ENCODE results near the gene ENTPD8.
"Not testable (repeated sequence)": the region's sequence is repeated elsewhere in the genome, so short reads cannot be mapped to it uniquely, and the experiment has no call there.

The ENTPD8 gene

DNA sequence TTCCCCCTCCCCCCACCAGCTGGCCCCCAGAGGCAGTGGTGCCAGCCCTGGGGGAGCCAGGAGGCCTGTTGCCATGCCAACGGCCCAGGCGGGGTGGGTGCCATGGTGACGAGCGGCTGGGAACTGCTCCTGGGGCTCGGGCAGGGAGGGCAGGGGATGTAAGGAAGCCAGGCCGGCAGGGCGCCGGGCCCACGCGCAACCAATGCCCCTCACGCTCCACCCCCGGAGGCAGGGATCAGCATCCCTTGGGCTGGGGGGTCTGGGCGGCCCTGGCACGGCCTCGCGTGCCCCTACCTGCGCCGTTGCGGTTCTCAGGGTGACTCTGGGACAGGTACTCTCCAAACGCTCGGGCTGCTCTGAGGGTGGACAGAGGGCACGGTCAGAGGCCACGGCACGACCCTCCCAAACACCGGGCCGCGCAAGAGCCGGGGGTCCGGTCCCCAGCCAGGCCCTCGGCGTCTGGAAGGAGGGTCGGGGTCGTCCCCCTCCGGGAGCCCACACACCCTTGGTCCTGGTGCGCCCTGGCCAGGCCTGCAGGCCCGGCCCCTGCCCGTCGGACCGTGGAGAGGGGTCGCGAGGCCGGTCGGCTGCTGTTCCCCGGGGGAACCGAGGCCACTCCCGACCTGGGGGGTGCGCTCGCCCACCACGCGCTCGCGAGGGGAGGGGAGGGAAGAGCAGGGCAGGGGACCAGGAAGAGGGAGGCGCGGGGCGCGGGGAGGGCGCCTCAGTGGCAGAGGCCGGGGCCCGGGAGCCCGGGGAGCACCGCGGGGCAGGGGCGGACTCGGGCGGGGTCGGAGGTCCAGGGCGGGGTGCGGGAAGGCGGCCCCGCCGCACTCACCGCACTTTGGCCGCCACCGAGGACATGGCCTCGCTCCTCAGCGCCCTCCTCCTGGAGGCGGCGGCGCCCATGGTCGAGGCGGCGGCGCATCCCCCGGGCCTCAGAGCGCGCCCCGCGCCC lies 17.3 kb upstream of the ENTPD8 start:
- DNase-seq (peak; percentile 32), ATAC-seq (peak; percentile 0)

DNA sequence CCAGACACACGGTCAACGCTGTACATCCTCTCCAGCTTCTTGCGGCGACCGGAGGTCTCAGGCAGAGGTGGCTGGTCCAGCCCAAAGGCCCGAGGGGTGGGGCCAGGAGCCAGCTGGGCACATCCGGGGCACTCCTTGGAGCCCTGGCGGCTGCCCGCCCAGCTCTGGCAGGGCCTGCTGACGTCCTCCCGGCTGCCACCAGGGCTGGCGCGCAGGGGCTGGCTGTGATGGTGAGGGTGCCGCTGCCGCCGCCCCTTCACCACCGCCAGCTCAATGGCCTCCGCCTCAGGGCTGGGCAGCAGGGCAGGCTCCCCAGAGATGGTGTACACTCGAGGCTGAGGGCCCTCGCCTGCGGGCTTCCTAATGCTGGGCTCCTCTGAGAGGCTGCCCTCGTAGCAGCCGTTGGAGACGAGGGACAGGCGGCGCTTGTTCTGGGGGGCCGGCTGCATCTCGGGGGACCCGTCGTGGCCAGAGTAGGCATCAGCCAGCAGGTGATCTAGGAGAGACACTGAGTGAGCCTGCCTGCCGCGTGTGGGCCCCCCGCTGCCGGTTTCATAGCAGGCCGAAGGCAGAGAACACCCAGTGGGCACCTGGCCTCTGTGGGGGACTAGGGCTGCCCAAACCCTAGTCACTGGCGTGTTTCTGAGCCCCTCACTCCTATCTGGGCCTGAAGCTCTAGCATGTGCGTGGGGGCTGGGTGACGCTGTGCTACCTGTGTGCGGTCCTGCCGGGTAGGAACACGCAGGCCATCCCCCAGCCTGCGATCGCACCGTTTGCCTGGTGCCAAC lies 16.4 kb upstream of the ENTPD8 start:
- ATAC-seq, result no peak
- DNase-seq, result no peak

DNA sequence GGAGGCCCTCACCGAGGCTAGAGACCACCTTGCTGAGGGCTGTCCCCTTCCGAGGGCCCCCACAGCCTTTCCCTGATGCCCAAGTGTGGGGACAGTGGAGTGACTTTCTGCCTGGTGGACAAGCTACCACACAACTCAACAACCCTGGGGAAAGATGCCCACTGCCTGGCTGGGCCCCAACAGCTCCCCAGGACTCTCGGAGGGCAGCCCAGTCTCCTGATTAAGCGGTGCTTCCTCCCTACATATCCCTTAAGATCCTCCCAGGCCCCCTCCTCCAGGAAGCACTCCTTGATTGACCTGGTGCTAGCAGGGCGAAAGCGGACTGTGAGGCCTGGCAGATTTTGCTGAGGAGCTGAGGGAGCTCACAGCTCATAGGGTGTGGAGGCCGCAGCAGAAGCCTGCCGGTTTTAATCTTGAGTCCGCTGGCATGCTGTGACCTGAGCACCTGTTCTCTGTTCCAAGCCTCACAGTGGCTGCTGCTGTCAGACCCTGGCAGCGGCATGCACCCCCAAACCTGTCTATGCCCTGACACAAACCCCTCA lies 15.8 kb upstream of the ENTPD8 start:
- no peak for ATAC-seq
- no peak for DNase-seq

DNA sequence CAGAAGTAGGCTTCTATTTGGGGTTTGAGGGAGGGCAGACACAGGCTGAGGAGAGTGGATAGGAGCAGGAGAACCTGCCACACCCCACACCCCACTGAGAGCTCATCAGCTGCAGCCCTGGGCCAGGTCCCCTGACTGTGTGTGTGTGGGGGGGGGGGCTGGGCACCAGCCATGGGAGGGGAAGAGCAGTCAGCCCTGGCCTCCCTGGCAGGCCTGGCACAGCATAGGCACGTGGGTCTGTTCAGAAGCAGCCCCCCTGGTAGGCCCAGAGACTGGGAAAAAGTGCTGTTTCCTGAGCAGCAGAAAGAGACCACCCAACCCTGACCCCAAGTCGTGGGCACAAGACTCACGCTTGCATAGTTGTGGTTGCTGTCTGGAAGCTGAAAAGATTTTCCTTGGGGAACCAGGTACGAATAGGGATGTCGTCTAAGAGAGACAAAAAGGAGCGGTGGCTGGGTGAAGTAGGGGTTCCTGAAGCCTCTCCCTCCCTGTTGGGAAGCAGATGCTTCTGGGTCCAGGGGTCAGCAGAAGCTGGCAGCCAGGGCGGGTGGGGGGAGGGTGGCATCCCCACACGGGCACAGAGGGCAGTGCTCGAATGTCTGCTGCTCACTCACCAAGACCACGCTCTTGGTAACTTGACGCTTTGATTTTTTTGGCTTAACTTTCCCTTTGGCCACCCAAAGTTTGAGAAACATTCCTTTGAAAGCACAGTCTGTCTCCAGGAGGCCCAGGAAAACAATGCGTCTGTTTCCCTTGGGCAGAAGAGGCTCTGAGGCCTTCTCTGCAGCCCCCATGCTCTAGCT lies 15.1 kb upstream of the ENTPD8 start:
- ATAC-seq, result no peak
- DNase-seq, result no peak

DNA sequence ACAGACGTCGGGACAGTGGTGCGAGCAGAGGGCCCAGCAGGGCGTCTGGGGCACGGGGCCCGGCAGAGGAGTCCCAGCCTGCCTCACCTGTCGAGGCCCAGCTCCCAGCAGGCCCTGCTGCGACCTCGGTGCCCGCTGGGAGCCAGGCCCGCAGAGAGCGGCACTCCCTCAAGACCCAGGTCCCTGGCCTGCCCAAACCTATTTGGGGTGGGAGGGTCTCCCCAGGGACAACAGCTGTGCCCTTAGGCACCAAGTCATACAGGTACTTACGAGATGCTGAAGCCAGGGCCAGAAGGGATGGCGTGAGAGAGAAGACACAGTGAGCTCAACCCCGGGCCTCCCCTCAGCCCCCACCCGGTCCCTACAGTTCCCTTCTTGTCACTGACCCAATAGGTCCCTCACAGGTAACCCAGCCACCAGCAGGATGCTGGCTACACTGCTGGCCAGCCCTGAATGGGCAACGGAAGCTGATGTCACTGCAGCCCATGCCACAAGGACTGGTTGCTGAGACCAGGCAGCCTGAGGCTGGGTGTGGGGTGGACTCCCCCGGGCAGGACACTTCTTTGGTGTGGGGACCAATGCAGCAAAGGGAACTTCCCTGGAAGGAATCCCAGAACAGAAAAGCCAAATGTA lies 14.3 kb upstream of the ENTPD8 start:
- DNase-seq (no peak), ATAC-seq (no peak)

DNA sequence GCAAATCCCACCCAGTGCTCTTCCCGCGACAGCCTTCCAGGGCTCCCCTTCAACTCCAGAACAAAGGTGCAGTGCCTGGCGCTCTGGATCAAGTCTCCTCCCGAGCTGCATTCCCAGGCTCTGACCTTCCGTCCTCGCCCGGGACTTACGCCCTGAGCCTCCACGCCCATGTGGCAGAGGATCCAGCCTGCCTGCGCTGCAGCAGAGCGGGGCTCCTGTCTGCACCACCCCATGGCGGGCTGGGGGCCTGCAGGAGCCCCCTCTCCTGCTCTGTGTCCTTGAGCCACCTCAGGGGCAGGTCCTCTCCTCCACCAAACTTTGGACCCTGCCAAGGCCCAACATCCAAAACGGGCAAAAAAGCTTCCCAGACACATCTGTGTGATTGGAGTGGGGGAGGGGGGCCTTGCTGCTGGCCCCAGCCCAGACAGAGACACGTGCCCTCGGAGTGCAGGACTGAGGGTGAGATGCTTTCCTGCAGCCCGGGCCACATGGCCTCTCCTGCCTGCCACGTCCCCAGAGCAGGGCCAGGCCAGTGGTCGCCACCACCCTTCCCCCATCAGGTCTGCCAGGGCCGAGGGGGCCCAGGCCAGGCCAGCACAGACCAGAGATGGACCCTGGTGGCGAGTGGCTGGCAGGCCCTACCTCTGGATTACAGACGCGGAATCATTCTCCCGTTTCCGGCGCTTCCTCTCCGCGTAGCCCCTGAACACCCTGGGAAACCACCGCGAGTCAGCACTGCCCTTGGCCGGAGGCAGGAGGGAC lies 13.6 kb upstream of the ENTPD8 start:
- DNase-seq (no peak), ATAC-seq (no peak)

DNA sequence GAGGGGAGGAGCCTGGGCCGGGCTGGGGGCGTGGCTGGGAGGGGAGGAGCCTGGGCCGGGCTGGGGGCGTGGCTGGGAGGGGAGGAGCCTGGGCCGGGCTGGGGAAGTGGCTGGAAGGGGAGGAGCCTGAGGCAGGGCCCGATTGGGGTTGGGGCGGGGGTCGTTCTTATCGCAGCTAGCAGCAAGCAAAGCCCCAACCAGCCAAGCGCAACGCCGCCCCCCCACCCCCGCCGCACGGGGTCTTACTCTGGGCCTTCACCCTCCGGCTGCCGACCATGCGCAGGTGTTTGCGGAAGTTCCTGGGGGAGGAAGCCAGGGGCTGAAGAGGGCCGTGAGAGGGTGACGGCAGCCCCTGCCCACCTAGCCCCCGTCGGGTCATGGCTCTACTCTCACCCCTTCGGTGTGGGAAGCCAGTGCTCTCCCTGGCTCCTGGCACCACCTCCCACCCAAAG lies 13.0 kb upstream of the ENTPD8 start:
- DNase-seq, result peak; percentile 57
- ATAC-seq, result no peak

DNA sequence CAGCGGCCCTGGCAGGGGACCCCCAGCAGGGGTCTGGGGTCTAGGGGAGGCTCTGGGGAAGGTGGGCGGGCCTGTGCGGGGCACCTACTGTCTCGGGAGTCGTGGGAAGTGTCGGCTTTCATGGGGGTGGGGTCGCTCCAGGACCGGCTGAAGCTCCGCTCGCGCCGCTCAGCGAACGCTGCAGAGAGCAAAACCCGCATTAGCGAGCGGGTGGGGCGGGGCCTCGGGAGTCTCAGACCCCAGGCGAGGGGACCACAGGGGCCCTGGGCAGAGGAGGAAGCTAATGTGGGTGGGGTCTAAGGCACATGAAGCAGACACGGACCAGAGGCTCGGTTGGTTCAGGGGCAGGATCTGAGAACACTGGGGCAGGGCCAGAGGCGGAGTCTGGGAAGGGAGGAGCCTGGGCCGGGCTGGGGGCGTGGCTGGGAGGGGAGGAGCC lies 12.5 kb upstream of the ENTPD8 start:
- ATAC-seq, result peak; percentile 48
- DNase-seq, result peak; percentile 73

DNA sequence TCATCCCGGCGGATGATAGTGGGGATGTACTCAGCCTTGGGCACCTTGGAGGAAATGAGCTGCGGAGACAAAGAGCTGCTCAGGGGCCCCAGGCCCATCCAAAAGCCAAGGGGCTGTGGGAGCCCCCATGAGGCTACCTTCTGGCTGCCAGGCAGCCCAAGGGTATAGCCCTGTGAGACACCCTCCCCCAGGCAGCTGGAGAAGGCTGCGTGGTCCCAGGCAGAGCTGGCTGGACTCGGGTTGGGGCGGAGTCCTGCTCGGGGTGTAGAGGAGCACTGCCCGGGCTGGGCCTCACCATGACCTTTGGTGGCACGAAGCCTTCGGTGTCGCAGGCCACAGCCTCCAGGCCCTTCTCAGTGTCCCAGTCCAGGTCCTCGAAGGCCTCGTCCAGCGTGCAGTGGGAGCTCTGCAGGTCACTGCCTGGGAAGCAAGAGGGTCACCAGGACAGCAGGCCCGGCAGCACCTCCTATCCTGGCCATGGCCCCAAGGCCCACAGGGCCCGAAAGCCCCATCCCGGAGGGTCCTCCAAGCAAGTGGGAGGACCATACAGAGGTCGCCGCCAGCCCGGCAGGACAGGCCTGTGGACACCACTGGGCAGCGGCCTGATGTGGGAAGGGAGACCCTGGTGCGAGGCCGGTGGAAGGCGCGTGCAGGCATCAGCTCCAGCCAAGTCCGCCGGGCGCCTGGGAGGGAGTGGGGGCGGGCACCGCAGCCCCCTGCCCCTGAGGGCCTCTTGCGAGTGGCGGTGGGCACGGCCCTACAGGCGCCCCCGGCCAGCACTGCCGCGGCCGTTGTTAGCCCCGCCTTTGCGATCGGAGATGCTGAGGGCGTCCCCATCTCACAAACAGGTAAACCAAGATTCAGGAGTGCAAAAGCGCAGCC lies 11.8 kb upstream of the ENTPD8 start:
- ATAC-seq (no peak), DNase-seq (no peak)

DNA sequence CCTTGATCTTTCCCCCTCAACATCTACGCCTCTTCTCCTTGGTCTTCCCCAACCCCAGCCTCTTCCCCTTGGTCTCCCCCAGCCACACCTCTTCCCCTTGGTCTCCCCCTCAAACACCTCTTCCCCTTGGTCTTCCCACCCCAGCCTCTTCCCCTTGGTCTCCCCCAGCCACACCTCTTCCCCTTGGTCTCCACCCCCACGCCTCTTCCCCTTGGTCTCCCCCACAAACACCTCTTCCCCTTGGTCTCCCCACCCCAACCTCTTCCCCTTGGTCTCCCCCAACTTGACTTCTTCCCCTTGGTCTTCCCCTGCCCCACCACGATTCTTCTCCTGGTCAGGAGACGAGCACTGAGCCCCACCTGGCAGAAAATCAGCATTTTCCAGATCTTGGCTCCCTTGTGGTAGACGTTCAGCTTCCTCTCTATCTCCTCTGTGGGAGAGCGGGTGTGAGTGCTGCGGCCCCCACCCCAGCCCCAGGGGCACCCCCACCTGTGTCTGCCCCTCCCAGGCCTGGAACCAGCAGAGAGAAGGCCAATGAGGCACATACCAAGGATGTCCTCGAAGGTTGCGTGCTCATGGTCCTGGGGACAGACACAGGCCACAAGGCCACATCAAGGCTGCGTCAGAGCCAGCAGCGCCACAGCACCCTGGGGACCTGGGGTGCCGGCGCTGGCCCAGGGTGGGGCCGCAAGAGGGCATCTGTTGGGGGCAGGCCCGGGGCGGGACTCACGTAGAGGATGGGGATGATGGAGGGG lies 11.0 kb upstream of the ENTPD8 start:
- DNase-seq (no peak), ATAC-seq (no peak)

DNA sequence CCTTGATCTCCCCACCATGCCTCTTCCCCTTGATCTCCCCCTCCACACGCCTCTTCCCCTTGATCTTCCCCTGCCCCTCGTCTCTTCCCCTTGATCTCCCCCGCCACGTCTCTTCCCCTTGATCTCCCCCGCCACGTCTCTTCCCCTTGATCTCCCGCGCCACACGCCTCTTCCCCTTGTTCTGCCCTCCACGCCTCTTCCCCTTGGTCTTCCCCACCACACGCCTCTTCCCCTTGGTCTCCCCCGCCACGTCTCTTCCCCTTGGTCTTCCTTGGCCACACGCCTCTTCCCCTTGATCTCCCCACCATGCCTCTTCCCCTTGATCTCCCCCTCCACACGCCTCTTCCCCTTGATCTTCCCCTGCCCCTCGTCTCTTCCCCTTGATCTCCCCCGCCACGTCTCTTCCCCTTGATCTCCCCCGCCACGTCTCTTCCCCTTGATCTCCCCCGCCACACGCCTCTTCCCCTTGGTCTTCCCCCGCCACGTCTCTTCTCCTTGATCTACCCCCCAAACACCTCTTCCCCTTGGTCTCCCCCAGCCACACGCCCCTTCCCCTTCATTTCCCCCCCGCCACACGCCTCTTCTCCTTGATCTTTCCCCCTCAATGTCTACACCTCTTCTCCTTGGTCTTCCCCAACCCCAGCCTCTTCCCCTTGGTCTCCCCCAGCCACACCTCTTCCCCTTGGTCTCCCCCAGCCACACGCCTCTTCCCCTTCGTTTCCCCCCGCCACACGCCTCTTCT lies 10.3 kb upstream of the ENTPD8 start:
- DNase-seq, ATAC-seq: not testable (repeated sequence)

DNA sequence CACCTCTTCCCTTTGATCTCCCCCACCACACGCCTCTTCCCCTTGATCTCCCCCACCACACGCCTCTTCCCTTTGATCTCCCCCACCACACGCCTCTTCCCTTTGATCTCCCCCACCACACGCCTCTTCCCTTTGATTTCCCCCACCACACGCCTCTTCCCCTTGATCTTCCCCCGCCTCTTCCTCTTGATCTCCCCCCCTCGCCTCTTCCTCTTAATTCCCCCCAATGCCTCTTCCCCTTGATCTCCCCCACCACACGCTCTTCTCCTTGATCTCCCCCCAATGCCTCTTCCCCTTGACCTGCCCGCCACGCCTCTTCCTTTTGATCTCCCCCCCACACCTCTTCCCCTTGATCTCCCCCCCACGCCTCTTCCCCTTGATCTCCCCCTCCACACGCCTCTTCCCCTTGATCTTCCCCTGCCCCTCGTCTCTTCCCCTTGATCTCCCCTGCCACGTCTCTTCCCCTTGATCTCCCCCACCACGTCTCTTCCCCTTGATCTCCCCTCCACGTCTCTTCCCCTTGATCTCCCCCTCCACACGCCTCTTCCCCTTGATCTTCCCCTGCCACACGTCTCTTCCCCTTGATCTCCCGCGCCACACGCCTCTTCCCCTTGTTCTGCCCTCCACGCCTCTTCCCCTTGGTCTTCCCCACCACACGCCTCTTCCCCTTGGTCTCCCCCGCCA lies 9.5 kb upstream of the ENTPD8 start:
- DNase-seq, result peak; percentile 26
- not testable (repeated sequence) for ATAC-seq

DNA sequence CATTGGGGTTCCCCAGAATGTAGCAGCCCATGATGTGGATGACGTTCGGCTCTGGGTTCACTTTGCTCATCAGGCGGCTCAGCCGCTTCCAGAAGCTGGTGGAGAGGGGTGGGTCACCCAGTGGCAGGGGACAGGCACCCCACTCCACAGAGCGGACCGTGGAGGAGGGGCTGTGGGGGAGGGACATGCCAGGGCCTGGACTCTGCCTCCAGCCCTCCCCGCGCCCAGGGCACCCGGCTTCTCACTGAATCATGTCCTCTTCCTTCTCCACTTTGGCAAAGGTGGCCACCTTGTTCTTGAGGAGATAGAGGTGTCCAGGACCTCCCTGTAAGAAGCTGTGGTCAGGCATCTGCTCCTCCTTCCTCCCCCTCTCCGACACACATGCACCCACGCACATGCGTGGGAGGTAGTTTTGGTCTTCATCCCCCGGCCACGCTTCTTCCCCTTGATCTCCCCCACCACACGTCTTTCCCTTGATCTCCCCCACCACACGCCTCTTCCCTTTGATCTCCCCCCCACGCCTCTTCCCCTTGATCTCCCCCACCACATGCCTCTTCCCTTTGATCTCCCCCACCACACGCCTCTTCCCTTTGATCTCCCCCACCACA lies 8.9 kb upstream of the ENTPD8 start:
- DNase-seq, result peak; percentile 43
- ATAC-seq, result no peak

DNA sequence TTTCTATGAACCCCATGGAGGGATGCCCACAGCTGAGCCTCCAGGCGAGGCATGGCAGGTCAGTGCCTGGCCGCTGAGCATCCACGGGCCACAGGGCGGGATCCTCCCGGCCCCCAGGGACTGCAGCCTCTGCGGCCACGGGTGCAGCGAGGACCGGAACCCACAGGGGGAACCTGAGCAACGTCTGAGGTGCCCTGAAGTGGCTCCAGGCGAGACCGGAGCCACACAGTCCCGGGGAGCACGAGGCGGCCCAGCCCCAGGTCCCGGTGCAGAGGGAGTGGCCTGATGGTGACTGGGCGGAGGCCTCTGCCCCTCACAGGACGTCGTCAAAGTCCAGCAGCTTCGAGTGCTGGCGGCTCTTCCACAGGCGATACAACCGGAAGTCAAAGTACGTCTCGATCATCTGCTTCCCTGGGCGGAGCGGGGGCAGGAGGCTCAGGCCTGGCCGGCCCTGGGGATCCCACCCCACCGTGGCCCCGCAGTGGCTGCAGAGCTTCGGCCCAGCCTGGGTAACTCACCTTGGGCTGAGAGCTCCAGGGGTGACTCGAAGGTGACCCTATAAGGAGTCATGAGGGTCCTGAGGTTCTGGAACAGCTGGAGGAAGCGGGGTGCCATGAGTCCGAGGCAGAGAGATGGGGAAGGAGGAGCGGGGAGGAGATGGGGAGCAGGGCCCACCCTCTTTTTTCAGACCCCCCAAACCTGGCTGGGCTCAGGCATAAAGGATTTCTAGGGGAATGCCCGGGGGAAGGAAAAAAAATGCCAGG lies 8.1 kb upstream of the ENTPD8 start:
- no peak for DNase-seq
- no peak for ATAC-seq

DNA sequence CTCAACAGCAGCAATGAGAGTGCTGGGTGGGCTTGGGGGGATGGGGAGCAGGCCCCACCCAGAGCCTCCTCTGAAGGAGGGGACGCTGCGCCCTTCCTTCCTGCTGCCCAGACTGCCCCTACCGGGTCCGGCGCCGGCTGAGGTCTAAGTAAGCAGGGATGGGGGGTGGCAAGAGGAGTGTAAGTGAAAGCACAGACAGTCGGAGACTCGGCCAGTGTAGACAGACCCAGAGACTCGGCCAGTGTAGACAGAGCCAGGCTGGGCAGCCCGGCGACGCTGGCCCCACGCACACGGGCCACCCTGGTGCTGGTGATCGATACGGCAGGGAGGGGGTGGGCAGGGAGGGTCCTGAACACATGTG lies 7.4 kb upstream of the ENTPD8 start:
- no peak for ATAC-seq
- no peak for DNase-seq

Data from stimulated activated naive CD8-positive, alpha-beta T cell treated with anti-CD3 and anti-CD28 coated beads, Interleukin-15, Interleukin-2, amounts not matched to agents 100 U/mL and 50 U/mL, for 24 hours (primary cell).